ENCODE data around the gene DPY19L3. TPM values are rescaled to one million over a fixed set of nuclear protein-coding genes. Genes with fewer than 3 reads are reported as not detected.
A peak's percentile ranks its signal among the peaks of the same experiment; 100 is the strongest.
"Not testable (repeated sequence)": the region's sequence is repeated elsewhere in the genome, so short reads cannot be mapped to it uniquely, and the experiment has no call there.

DPY19L3 gene
- 11.3 TPM for polyA plus RNA-seq (2013, experiment 1 of 2; ENCODE audit: insufficient read length)
- 14.2 TPM for polyA plus RNA-seq (2013, experiment 2 of 2; ENCODE audit: insufficient read length)

- peak; percentile 91 for DNase-seq
Measured at GRCh38 chr19:32405431-32406160, at the start of gene DPY19L3. Gene DPY19L3, plus strand, starts transcription at chr19:32405770. Its CDS starts 2,484 bp downstream, at chr19:32408254.

GRCh38 chr19:32357720-32358119 is 47.9 kb upstream of the DPY19L3 start:
- no peak for DNase-seq

- no peak for DNase-seq
Measured at GRCh38 chr19:32358321-32358720, 47.2 kb upstream of the DPY19L3 start.

GRCh38 chr19:32359581-32359980 is 46.0 kb upstream of the DPY19L3 start:
- DNase-seq: no peak

DNA sequence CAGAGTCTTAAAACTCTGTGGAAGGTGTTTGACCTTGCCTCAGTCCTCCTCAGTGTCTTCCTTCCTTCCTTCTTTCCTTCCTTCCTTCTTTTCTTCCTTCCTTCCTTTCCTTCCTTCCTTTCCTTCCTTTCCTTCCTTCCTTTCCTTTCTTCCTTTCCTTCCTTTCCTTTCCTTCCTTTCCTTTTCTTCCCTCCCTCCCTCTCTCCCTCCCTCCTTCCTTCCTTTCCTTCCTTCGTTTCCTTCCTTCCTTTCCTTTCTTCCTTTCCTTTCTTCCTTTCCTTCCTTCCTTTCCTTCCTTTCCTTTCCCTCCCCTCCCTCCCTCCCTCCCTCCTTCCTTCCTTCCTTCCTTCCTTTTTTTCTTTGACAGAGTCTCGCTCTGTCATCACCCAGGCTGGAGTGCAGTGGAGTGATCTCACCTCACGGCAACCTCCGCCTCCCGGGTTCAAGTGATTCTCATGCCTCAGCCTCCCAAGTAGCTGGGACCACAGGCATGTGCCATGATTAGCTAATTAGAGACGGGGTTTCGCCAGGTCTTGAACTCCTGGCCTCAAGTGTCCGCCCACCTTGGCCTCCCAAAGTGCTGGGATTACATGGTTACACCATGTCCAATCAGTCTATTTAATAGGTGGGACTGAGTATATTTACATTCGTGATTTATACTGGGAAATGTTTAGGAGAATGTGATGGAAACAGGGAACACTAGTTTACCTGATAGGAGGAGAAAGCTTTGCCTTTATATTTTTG is 43.8 kb upstream of the DPY19L3 start:
- DNase-seq: no peak

- DNase-seq: no peak
Measured at GRCh38 chr19:32362318-32362691, 43.3 kb upstream of the DPY19L3 start.

GRCh38 chr19:32363175-32363574 is 42.4 kb upstream of the DPY19L3 start:
- DNase-seq: no peak

DNA sequence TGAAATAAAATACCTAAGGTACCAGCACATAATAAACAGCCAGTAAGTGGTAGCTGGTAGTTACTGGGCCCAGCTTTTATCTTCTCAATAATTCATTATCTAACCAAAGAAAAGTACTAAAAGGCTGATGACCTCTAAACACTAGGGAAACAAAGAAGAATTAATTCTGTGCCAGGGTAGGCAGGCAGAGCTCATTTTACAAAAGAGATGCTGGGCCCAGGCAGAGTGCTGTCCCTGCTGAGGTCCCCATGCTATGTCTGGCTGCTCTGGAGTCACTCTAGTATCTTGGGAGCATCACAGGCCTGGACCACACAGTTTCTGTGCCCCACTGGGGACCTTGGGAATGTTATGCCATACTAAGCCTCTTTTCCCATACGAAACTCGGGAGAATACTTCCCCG is 41.9 kb upstream of the DPY19L3 start:
- DNase-seq: no peak

DNA sequence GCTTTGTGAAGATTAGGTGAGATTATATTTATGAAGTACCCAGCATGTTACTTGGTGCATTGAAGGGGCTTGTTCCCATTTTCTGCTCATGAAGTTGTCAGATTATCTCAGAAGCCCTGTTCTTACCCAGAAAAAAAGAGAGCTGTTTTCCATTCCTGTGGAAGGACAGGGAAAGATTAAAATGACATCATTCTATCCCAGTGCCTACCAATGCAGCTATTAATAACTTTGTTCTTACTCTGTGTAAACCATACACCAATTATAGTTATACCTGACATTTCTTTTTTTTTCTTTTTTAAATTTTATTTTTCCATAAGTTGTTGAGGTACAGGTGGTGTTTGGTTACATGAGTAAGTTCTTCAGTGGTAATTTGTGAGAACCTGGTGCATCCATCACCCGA is 41.5 kb upstream of the DPY19L3 start:
- no peak for DNase-seq

GRCh38 chr19:32367063-32367462 is 38.5 kb upstream of the DPY19L3 start:
- DNase-seq: no peak

DNA sequence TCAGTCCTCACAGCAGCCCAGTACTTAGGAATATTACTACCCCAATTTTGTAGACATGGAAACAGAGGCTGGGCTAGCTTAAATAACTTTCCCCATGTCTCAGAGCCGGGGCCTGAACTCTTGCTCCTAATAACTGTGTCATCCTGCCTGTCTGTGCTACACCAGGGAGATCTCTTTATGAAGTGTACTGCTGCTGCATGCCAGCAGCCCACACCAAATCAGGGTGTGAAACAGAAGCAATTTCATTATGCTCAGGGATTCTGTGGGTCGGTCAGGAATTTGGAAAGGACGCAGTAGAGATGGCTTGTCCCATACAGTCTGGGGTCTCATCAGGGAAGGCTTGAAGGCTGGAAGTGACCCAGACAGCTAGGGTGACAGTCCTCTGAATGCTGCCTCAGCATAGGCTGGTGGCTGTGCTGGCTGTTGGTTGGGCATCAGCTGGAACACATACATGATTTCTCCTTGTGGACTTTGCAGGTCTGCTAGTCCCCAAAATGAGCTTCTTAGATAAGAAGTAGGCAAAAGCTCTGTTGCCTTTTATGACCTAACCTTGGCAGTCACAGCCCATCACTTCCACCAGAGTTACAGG is 37.5 kb upstream of the DPY19L3 start:
- no peak for DNase-seq

DNA sequence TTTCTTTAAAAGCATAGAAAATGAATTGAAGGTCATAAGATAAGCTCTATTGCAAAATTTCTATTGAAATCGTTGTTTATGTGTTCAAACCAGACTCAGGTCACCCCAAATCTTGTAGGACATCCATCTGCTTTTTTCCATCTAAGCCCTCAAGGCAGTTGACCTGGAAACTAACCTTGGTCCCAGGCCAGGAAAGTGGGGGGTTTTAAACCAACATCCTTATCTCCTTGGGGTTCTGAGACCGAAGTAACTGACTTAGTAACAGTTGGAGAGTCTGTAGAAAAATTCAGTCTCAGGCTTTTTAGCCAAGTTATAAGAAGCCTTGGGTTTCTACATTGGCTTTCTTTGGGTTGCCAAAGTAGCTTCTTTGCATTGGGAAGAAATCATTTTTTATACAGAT is 36.8 kb upstream of the DPY19L3 start:
- no peak for DNase-seq

- DNase-seq: peak; percentile 70
Measured at GRCh38 chr19:32372726-32373517, 32.6 kb upstream of the DPY19L3 start.

- peak; percentile 99 for DNase-seq
Measured at GRCh38 chr19:32373585-32374295, 31.8 kb upstream of the DPY19L3 start.

- DNase-seq: not testable (repeated sequence)
Measured at GRCh38 chr19:32374362-32374761, 31.2 kb upstream of the DPY19L3 start.

- DNase-seq: peak; percentile 6
Measured at GRCh38 chr19:32377088-32377487, 28.5 kb upstream of the DPY19L3 start.

DNA sequence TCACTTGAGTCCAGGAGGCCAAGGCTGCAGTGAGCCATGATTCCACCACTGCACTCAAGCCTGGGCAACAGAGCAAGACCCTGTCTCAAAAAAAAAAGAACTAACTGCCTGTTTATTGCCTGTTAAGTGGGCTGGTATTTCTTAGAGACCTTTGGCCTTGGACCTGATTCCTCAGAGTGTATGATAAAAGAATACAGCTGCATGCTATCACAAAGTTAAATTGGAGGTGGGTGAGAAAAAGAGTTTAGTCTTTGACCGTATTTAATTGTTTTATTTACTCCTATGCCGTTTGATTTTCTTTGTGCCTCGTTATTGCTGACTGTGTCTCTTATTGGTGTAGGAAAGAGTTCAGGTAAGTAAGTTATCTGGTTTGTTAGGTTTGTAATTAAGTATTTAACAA is 25.3 kb upstream of the DPY19L3 start:
- DNase-seq: no peak

GRCh38 chr19:32387701-32388392 is 17.7 kb upstream of the DPY19L3 start:
- DNase-seq: peak; percentile 37

DNA sequence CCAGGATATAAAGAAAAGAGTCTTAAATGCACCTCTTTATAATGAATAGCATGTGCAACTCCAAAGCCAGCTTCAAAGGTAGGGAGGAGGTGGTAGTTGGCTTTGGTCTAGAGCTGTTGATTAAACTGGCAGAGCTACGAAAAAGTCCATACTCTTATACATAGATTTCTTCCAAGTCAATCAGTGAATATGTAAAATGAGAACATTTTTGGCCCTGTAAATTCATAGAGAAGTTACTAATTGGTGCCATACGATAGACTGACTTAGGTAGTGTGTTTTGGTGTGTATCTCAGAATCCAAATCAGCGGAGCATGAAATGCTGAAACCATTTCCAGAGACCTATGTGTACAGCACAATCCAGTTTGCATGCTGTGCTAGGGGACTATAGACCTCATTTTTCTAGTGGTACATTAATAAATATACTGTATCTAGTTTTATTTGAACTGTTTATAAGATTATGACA is 17.1 kb upstream of the DPY19L3 start:
- DNase-seq: no peak

GRCh38 chr19:32392901-32393300 is 12.7 kb upstream of the DPY19L3 start:
- DNase-seq: no peak

DNA sequence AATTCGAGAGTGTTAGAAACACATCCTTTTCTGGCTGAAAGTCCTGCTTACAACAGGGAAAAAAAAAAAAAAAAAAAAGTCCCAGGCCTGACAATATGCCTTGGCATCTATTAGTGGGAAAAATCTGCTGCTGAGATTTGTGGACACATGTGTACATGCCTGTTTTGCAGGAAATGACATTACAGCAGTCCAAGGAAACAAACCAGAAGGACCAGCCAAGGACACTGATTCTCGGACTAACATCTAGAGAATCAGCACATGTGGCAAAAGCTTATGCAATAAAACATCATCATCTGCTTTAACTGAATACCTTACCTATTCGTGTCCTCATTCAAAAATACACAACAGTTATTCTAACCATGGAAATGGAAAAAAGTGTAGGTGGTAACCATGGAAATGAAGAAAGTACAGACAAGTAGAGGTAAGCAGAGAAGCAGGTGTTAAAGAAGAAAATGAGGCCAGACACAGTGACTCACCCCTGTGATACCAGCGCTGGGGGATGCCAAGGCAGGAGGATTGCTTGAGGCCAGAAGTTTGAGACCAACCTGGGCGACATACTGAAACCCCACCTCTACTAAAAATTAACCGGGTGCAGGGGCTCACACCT is 9.4 kb upstream of the DPY19L3 start:
- no peak for DNase-seq
